ENCODE measurements around the gene UNC5C.

UNC5C gene

GRCh38 chr4:95220205-95221175 is 328.3 kb downstream of the UNC5C start:
- no peak for DNase-seq (ENCODE audit: low read depth, low spot score)

- no peak for DNase-seq (ENCODE audit: low read depth, low spot score)
These were observed 329.7 kb downstream of the UNC5C start for GRCh38 chr4:95219109-95219508.

- DNase-seq (ENCODE audit: low read depth, low spot score): no peak
These were observed 331.6 kb downstream of the UNC5C start for GRCh38 chr4:95217197-95217596.

- no peak for DNase-seq (ENCODE audit: low read depth, low spot score)
These were observed 332.1 kb downstream of the UNC5C start for GRCh38 chr4:95216636-95217035.

GRCh38 chr4:95215991-95216605 is 332.7 kb downstream of the UNC5C start:
- DNase-seq (ENCODE audit: low read depth, low spot score): peak; percentile 57

- DNase-seq (ENCODE audit: low read depth, low spot score): no peak
These were observed 333.7 kb downstream of the UNC5C start for GRCh38 chr4:95215043-95215442.

- DNase-seq (ENCODE audit: low read depth, low spot score): no peak
These were observed 334.4 kb downstream of the UNC5C start for GRCh38 chr4:95214408-95214807.

- DNase-seq (ENCODE audit: low read depth, low spot score): no peak
These were observed 335.4 kb downstream of the UNC5C start for GRCh38 chr4:95213366-95213765.

GRCh38 chr4:95212692-95213091 is 336.1 kb downstream of the UNC5C start:
- DNase-seq (ENCODE audit: low read depth, low spot score): no peak

GRCh38 chr4:95209927-95210326 is 338.8 kb downstream of the UNC5C start:
- no peak for DNase-seq (ENCODE audit: low read depth, low spot score)

GRCh38 chr4:95204873-95205272 is 343.9 kb downstream of the UNC5C start:
- no peak for DNase-seq (ENCODE audit: low read depth, low spot score)

GRCh38 chr4:95204267-95204844 is 344.4 kb downstream of the UNC5C start:
- DNase-seq (ENCODE audit: low read depth, low spot score): no peak

- no peak for DNase-seq (ENCODE audit: low read depth, low spot score)
These were observed 349.8 kb downstream of the UNC5C start for GRCh38 chr4:95198961-95199360.

GRCh38 chr4:95197353-95197752 is 351.4 kb downstream of the UNC5C start:
- DNase-seq (ENCODE audit: low read depth, low spot score): no peak

- DNase-seq (ENCODE audit: low read depth, low spot score): peak; percentile 63
These were observed 355.2 kb downstream of the UNC5C start for GRCh38 chr4:95193391-95194224.

- no peak for DNase-seq (ENCODE audit: low read depth, low spot score)
These were observed 357.2 kb downstream of the UNC5C start for GRCh38 chr4:95191537-95191936.

- DNase-seq (ENCODE audit: low read depth, low spot score): no peak
These were observed 357.9 kb downstream of the UNC5C start for GRCh38 chr4:95190751-95191436.

- no peak for DNase-seq (ENCODE audit: low read depth, low spot score)
These were observed 359.9 kb downstream of the UNC5C start for GRCh38 chr4:95188701-95189370.

- DNase-seq (ENCODE audit: low read depth, low spot score): no peak
These were observed 362.1 kb downstream of the UNC5C start for GRCh38 chr4:95186666-95187065.

- DNase-seq (ENCODE audit: low read depth, low spot score): no peak
These were observed 364.9 kb downstream of the UNC5C start for GRCh38 chr4:95183656-95184408.

Data from brain pericyte (primary cell).